ENCODE data around the gene NPHS1. TPM values are rescaled to one million over a fixed set of nuclear protein-coding genes. Genes with fewer than 3 reads are reported as not detected.
A peak's percentile ranks its signal among the peaks of the same experiment; 100 is the strongest.
"Not testable (repeated sequence)": the region's sequence is repeated elsewhere in the genome, so short reads cannot be mapped to it uniquely, and the experiment has no call there.

Gene NPHS1
- total RNA-seq, 1 donor from 2014 or later = 1.2 TPM

- no peak for DNase-seq (ENCODE audit: low spot score in 2 of 2)
- no peak for FAIRE-seq
Observed at GRCh38 chr19:35824150-35824549, 28.2 kb downstream of the NPHS1 start.

GRCh38 chr19:35822579-35822978 lies 29.7 kb downstream of the NPHS1 start:
- no peak for FAIRE-seq
- no peak for DNase-seq (ENCODE audit: low spot score in 2 of 2)

GRCh38 chr19:35818445-35818844 lies 33.9 kb downstream of the NPHS1 start:
- DNase-seq (ENCODE audit: low spot score in 2 of 2) = no peak
- FAIRE-seq = no peak

- DNase-seq (ENCODE audit: low spot score in 2 of 2) (no peak), FAIRE-seq (no peak)
Observed at GRCh38 chr19:35816846-35817245, 35.5 kb downstream of the NPHS1 start.

- FAIRE-seq (no peak), DNase-seq (ENCODE audit: low spot score in 2 of 2) (no peak)
Observed at GRCh38 chr19:35816262-35816661, 36.0 kb downstream of the NPHS1 start.

GRCh38 chr19:35813043-35813890 lies 39.0 kb downstream of the NPHS1 start:
- no peak for DNase-seq (ENCODE audit: low spot score in 2 of 2)
- FAIRE-seq = no peak

GRCh38 chr19:35812220-35813042 lies 39.9 kb downstream of the NPHS1 start, which contains the start of gene PRODH2:
PRODH2 (minus strand) TSS chr19:35812845; CDS start chr19:35812805, 40 bp downstream.
- DNase-seq (ENCODE audit: low spot score in 2 of 2) (no peak), FAIRE-seq (no peak)

- FAIRE-seq (no peak), DNase-seq (ENCODE audit: low spot score in 2 of 2) (no peak)
Observed at GRCh38 chr19:35811317-35812219, 40.7 kb downstream of the NPHS1 start.

- FAIRE-seq = no peak
- DNase-seq (ENCODE audit: low spot score in 2 of 2) = no peak
Observed at GRCh38 chr19:35807633-35808032, 44.7 kb downstream of the NPHS1 start.

- no peak for DNase-seq (ENCODE audit: low spot score in 2 of 2)
- FAIRE-seq = no peak
Observed at GRCh38 chr19:35806597-35806996, 45.7 kb downstream of the NPHS1 start.

- FAIRE-seq (no peak), DNase-seq (ENCODE audit: low spot score in 2 of 2) (no peak)
Observed at GRCh38 chr19:35805526-35806102, 46.7 kb downstream of the NPHS1 start.

GRCh38 chr19:35801828-35802227 lies 50.5 kb downstream of the NPHS1 start:
- FAIRE-seq (no peak), DNase-seq (ENCODE audit: low spot score in 2 of 2) (no peak)

GRCh38 chr19:35797663-35798062 lies 54.6 kb downstream of the NPHS1 start:
- DNase-seq (ENCODE audit: low spot score in 2 of 2) = peak in 1 of 2 donors; percentile 70

GRCh38 chr19:35796645-35797542 lies 55.4 kb downstream of the NPHS1 start:
- DNase-seq (ENCODE audit: low spot score in 2 of 2) = no peak
- no peak for FAIRE-seq

More at GRCh38 chr19:35797663-35798062, 54.6 kb downstream of the NPHS1 start:
- FAIRE-seq = no peak

GRCh38 chr19:35795564-35795963 lies 56.7 kb downstream of the NPHS1 start:
- DNase-seq (ENCODE audit: low spot score in 2 of 2); FAIRE-seq: not testable (repeated sequence)

GRCh38 chr19:35793381-35794165 lies 58.7 kb downstream of the NPHS1 start:
- FAIRE-seq (no peak), DNase-seq (ENCODE audit: low spot score in 2 of 2) (no peak)

- DNase-seq (ENCODE audit: low spot score in 2 of 2) (no peak), FAIRE-seq (no peak)
Observed at GRCh38 chr19:35792888-35793287, 59.4 kb downstream of the NPHS1 start.

GRCh38 chr19:35792312-35792711 lies 60.0 kb downstream of the NPHS1 start:
- no peak for FAIRE-seq
- DNase-seq (ENCODE audit: low spot score in 2 of 2) = no peak

Measured in frontal cortex (tissue), 4 donors.